ENCODE measurements around the gene MUC5AC.
"Not testable (repeated sequence)": the region's sequence is repeated elsewhere in the genome, so short reads cannot be mapped to it uniquely, and the experiment has no call there.

Gene MUC5AC

DNA sequence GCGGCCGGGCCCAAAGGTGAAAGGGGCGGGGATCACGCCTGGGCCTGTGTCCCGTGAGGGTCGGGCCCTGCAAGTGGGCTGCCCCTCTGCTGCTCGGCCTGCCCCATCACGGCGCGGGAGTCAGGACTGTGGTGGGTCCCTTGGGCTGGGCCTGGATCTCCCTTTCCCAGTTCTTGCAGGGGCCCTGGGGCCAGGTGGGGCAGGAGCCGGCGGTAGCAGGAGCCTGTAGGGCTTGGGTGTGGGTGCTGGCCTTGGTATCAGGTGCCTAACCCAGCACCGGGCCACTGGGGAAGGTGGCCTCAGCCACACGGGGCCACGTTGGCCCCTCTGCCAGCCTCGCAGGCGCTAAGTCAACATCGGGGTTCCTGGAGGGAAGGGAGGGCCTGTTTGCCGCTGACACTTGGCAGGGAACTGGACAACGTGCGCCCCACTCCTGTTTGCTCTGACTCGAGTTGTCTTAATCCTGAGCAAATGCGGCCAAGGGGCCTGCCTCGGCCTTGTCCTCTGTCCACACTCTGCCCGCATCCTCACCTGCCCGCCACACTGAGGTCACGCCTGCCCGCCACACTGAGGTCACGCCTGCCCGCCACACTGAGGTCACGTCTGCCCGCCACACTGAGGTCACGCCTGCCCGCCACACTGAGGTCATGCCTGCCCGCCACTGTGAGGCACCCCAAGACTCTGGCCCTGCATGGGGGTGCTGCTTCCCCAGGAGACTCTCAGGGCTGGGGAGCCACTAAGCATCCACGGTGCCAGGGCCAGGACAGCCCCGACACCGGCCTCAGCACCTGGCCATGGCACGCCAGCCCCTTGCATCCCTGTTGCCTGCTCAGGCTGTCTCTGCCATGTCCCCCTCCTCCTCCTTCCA is 50.9 kb downstream of the MUC5AC start:
- no peaks in the 10 kb centered on the region for H3K36me3 ChIP-seq
- H3K9me3 ChIP-seq, result no peaks in the 10 kb centered on the region
- no peak overlapping the region for H3K27ac ChIP-seq
- H3K4me1 ChIP-seq (ENCODE audit: control insufficient read depth in 1 of 2, insufficient read depth in 1 of 2, low read depth in 1 of 2, low read length in 1 of 2), result no peaks in the 10 kb centered on the region
- peaks cover under 1% of the 10 kb centered on the region for H3K27me3 ChIP-seq
- no peak overlapping the region for H3K4me3 ChIP-seq (ENCODE audit: low read depth in 1 of 2, low read length in 1 of 2)
- TF ChIP-seq, protein P1, sequence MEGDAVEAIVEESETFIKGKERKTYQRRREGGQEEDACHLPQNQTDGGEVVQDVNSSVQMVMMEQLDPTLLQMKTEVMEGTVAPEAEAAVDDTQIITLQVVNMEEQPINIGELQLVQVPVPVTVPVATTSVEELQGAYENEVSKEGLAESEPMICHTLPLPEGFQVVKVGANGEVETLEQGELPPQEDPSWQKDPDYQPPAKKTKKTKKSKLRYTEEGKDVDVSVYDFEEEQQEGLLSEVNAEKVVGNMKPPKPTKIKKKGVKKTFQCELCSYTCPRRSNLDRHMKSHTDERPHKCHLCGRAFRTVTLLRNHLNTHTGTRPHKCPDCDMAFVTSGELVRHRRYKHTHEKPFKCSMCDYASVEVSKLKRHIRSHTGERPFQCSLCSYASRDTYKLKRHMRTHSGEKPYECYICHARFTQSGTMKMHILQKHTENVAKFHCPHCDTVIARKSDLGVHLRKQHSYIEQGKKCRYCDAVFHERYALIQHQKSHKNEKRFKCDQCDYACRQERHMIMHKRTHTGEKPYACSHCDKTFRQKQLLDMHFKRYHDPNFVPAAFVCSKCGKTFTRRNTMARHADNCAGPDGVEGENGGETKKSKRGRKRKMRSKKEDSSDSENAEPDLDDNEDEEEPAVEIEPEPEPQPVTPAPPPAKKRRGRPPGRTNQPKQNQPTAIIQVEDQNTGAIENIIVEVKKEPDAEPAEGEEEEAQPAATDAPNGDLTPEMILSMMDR (IDR thresholded peaks at IDR 0.05), result no peak

DNA sequence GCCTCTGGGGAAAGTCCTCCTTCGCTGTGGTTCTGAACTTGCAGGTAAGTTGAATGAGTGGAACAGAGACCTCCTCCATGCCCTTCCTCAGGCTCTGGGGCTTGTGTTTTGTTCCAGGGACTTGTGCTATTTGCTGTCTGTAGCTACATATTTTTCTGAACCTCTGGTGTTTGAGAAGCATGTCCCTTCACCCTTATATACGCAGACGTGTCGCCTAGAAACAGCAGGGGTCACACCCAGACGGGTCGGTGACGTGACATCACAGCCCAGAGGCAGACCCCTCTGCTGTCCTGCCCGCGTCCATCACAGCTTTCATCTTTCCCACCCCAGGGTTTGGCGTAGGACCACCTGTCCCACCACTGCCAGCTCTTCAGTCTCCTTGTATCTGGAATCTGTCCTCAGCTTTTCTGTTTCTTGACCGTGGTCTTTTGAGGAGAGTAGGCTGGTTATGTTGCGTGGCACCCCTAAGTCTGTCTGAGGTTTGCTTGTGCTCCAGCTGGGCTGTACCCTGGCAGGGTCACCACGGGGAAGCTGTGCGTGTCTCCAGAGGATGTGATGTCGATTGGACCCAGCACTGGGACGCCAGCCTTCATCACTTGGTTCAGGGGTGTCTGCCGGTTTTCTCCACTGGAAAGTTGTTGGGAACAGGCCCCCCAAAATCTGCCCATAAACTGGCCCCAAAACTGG is 51.8 kb downstream of the MUC5AC start:
- TF ChIP-seq, protein P1 (IDR thresholded peaks at IDR 0.05), result no peak
- H3K27me3 ChIP-seq, result peaks cover 9% of the 10 kb centered on the region
- H3K4me1 ChIP-seq (ENCODE audit: control insufficient read depth in 1 of 2, insufficient read depth in 1 of 2, low read depth in 1 of 2, low read length in 1 of 2), result no peaks in the 10 kb centered on the region
- no peaks in the 10 kb centered on the region for H3K36me3 ChIP-seq
- no peaks in the 10 kb centered on the region for H3K9me3 ChIP-seq
- H3K27ac ChIP-seq, result no peak overlapping the region
- no peak overlapping the region for H3K4me3 ChIP-seq (ENCODE audit: low read depth in 1 of 2, low read length in 1 of 2)

DNA sequence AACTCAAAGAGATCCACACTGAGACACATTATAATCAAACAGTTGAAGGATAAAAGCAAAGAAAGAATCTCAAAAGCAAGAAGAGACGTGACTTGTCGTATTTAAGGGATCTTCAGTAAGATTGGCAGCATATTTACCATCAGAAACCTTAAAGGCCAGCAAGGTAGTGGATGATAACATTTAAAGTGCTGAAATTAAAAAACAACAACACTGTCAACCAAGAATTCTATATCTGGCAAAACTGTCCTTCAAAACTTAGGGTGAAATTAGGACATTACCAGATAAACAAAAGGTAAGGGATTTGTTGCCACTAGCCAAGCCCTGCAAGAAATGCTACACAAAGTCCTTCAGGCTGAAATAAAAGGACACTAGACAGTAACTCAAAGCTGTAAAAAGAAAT is 54.1 kb downstream of the MUC5AC start:
- Histone ChIP-seq H3K4me1 (ENCODE audit: control insufficient read depth in 1 of 2, insufficient read depth in 1 of 2, low read depth in 1 of 2, low read length in 1 of 2) (no peaks in the 10 kb centered on the region), H3K4me3 (ENCODE audit: low read depth in 1 of 2, low read length in 1 of 2) (no peak overlapping the region), H3K36me3 (no peaks in the 10 kb centered on the region), H3K27ac (no peak overlapping the region), H3K27me3 (peaks cover 14% of the 10 kb centered on the region), H3K9me3 (no peaks in the 10 kb centered on the region)
- TF ChIP-seq, protein P1 (IDR thresholded peaks at IDR 0.05), result no peak

DNA sequence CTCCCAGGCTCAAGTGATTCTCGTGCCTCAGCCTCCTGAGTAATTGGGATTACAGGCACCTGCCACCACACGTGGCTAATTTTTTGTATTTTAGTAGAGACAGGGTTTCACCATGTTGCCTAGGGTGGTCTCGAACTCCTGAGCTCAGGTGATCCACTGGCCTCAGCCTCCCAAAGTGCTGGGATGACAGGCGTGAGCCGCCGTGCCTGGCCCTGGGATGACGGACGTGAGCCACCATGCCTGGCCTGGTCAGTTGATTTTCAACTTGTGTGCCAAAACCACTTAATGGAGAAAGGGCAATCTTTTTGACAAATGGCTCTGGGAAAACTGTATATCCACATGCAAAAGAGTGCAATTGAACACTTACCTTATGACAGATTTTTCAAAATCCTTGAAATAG is 58.1 kb downstream of the MUC5AC start:
- not testable (repeated sequence) for H3K36me3 ChIP-seq; H3K4me3 ChIP-seq (ENCODE audit: low read depth in 1 of 2, low read length in 1 of 2); H3K4me1 ChIP-seq (ENCODE audit: control insufficient read depth in 1 of 2, insufficient read depth in 1 of 2, low read depth in 1 of 2, low read length in 1 of 2); H3K27ac ChIP-seq; H3K9me3 ChIP-seq
- H3K27me3 ChIP-seq, result peaks cover 29% of the 10 kb centered on the region

DNA sequence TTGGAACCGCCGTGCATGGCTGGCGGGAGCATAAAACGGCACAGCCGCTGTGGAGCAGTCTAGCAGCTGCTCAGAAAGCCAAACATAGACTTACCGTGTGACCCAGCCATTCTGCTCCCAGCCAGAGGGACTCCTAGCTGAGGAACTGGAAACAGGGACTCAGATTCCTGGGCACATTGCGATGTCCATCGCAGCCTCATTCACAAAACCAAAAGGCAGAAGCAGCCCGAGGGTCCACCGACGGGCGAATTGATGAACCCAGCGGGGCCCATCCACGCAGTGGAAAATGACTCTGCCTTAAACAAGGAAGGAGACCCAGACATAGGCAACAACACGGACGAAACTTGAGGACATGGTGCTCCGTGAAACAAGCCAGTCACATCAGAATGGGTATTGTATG is 59.4 kb downstream of the MUC5AC start:
- H3K4me1 ChIP-seq (ENCODE audit: control insufficient read depth in 1 of 2, insufficient read depth in 1 of 2, low read depth in 1 of 2, low read length in 1 of 2), result no peaks in the 10 kb centered on the region
- no peaks in the 10 kb centered on the region for H3K36me3 ChIP-seq
- TF ChIP-seq, protein P1 (IDR thresholded peaks at IDR 0.05), result no peak
- no peaks in the 10 kb centered on the region for H3K9me3 ChIP-seq
- no peak overlapping the region for H3K27ac ChIP-seq
- peaks cover 34% of the 10 kb centered on the region for H3K27me3 ChIP-seq
- H3K4me3 ChIP-seq (ENCODE audit: low read depth in 1 of 2, low read length in 1 of 2), result no peak overlapping the region

DNA sequence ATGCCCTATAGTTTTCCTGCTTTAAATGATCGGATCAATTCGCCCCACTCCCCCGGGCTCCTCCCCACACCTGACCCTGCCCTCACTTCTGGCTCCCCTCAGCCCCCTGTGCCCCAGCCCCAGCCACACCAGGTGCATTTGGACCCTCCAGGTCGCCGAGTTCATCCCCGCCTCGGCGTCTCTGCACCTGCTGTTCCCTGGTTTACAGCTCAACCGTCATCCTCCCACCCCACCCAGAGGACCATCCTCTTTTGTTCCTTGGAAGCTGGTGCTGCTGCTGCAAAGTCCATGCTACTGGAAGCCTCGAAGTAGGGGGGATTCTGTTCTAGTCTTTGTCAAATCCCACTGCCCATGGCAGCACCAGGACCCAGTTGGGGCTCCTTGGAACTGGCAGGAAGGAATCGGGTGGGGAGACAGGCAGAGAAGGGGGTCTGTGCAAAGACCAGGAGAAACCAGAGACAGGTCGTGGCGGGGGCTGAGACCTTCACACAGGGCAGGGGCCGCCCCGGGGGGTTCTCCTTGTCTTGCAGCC is 60.6 kb downstream of the MUC5AC start:
- Histone ChIP-seq H3K4me3 (ENCODE audit: low read depth in 1 of 2, low read length in 1 of 2) (no peak overlapping the region), H3K27ac (no peak overlapping the region), H3K36me3 (no peaks in the 10 kb centered on the region), H3K4me1 (ENCODE audit: control insufficient read depth in 1 of 2, insufficient read depth in 1 of 2, low read depth in 1 of 2, low read length in 1 of 2) (no peaks in the 10 kb centered on the region), H3K9me3 (no peaks in the 10 kb centered on the region), H3K27me3 (peaks cover 35% of the 10 kb centered on the region)
- TF ChIP-seq, protein P1 (IDR thresholded peaks at IDR 0.05), result no peak
